Activated T-cell treated with anti-CD3 and anti-CD28 coated beads, Interleukin-2, amount 50 U/mL, for 24 hours (primary cell): ENCODE results near the gene ABCG8.

Experiments
- DNase-seq: peaks from one replicate; pipeline ENCODE4 v3.0.0-alpha.2; 2020
- H3K27ac Mint-ChIP-seq: 2 replicates; pipeline ENCODE4 v1.8.0; 2020; ENCODE audit warnings: mild to moderate bottlenecking, mixed read lengths
- H3K27me3 Mint-ChIP-seq: 2 replicates; pipeline ENCODE4 v1.8.0; 2020; ENCODE audit warnings: mixed read lengths
- H3K36me3 Mint-ChIP-seq: 2 replicates; pipeline ENCODE4 v1.8.0; 2020; ENCODE audit warnings: low read depth, mixed read lengths
- H3K4me1 Mint-ChIP-seq: 2 replicates; pipeline ENCODE4 v1.8.0; 2020; ENCODE audit warnings: low read depth, mixed read lengths
- H3K4me3 Mint-ChIP-seq: 2 replicates; pipeline ENCODE4 v1.8.0; 2020; ENCODE audit warnings: mild to moderate bottlenecking, moderate library complexity, mixed read lengths
- H3K9me3 Mint-ChIP-seq: 2 replicates; pipeline ENCODE4 v1.8.0; 2020; ENCODE audit warnings: mixed read lengths

ABCG8 gene

GRCh38 chr2:43838560-43839267 lies at the start of gene ABCG8, which contains the start of gene ABCG5:
Gene ABCG8 (plus strand): TSS chr2:43838971. CDS start chr2:43839054, 83 bp downstream.
Gene ABCG5 (minus strand): TSS chr2:43838839. CDS start chr2:43838679, 160 bp downstream.
- Mint-ChIP-seq H3K4me3 (no peak within 1 kb of the TSS), H3K36me3 (no peaks in the 10 kb centered on the region), H3K27ac (no peak within 1 kb of the TSS), H3K9me3 (no peaks in the 10 kb centered on the region), H3K27me3 (no peaks in the 10 kb centered on the region), H3K4me1 (no peaks in the 10 kb centered on the region)
- no peak for DNase-seq

GRCh38 chr2:43790147-43790546 lies 48.6 kb upstream of the ABCG8 start:
- no peaks in the 10 kb centered on the region for H3K27me3 Mint-ChIP-seq
- no peaks in the 10 kb centered on the region for H3K9me3 Mint-ChIP-seq

GRCh38 chr2:43791035-43791765 lies 47.6 kb upstream of the ABCG8 start:
- peaks cover 29% of the 10 kb centered on the region for H3K4me1 Mint-ChIP-seq
- DNase-seq = no peak
- no peak overlapping the region for H3K4me3 Mint-ChIP-seq
- no peaks in the 10 kb centered on the region for H3K9me3 Mint-ChIP-seq
- H3K36me3 Mint-ChIP-seq = peaks cover 41% of the 10 kb centered on the region
- no peaks in the 10 kb centered on the region for H3K27me3 Mint-ChIP-seq
- H3K27ac Mint-ChIP-seq = peak overlapping the region; percentile 33

More at GRCh38 chr2:43790147-43790546, 48.6 kb upstream of the ABCG8 start:
- H3K36me3 Mint-ChIP-seq = peaks cover 36% of the 10 kb centered on the region
- no peak overlapping the region for H3K4me3 Mint-ChIP-seq
- peaks cover 29% of the 10 kb centered on the region for H3K4me1 Mint-ChIP-seq
- H3K27ac Mint-ChIP-seq = no peak overlapping the region
- DNase-seq = no peak

GRCh38 chr2:43792653-43793052 lies 46.1 kb upstream of the ABCG8 start:
- Mint-ChIP-seq H3K4me3 (no peak overlapping the region), H3K27ac (no peak overlapping the region), H3K27me3 (no peaks in the 10 kb centered on the region), H3K36me3 (peaks cover 43% of the 10 kb centered on the region), H3K4me1 (peaks cover 21% of the 10 kb centered on the region), H3K9me3 (no peaks in the 10 kb centered on the region)
- no peak for DNase-seq

- H3K36me3 Mint-ChIP-seq = peaks cover 33% of the 10 kb centered on the region
- no peak overlapping the region for H3K4me3 Mint-ChIP-seq
- no peak for DNase-seq
- no peaks in the 10 kb centered on the region for H3K9me3 Mint-ChIP-seq
- no peaks in the 10 kb centered on the region for H3K27me3 Mint-ChIP-seq
- H3K4me1 Mint-ChIP-seq = no peaks in the 10 kb centered on the region
- no peak overlapping the region for H3K27ac Mint-ChIP-seq
These were observed 43.8 kb upstream of the ABCG8 start for GRCh38 chr2:43794956-43795355.

GRCh38 chr2:43796206-43796605 lies 42.6 kb upstream of the ABCG8 start:
- Mint-ChIP-seq H3K27ac (no peak overlapping the region), H3K4me1 (no peaks in the 10 kb centered on the region), H3K4me3 (no peak overlapping the region), H3K27me3 (no peaks in the 10 kb centered on the region), H3K36me3 (peaks cover 24% of the 10 kb centered on the region), H3K9me3 (no peaks in the 10 kb centered on the region)
- DNase-seq = no peak

GRCh38 chr2:43798300-43798699 lies 40.5 kb upstream of the ABCG8 start:
- Mint-ChIP-seq H3K27ac (no peak overlapping the region), H3K27me3 (no peaks in the 10 kb centered on the region), H3K4me1 (no peaks in the 10 kb centered on the region), H3K4me3 (no peak overlapping the region), H3K9me3 (no peaks in the 10 kb centered on the region), H3K36me3 (peaks cover 20% of the 10 kb centered on the region)
- DNase-seq = no peak

- DNase-seq = no peak
- Mint-ChIP-seq H3K36me3 (peaks cover 19% of the 10 kb centered on the region), H3K9me3 (no peaks in the 10 kb centered on the region), H3K4me3 (no peak overlapping the region), H3K27ac (no peak overlapping the region), H3K4me1 (no peaks in the 10 kb centered on the region), H3K27me3 (no peaks in the 10 kb centered on the region)
These were observed 37.9 kb upstream of the ABCG8 start for GRCh38 chr2:43800894-43801293.

GRCh38 chr2:43802135-43802534 lies 36.6 kb upstream of the ABCG8 start:
- Mint-ChIP-seq H3K4me3 (no peak overlapping the region), H3K4me1 (no peaks in the 10 kb centered on the region), H3K36me3 (peaks cover 19% of the 10 kb centered on the region), H3K27me3 (no peaks in the 10 kb centered on the region), H3K27ac (no peak overlapping the region), H3K9me3 (no peaks in the 10 kb centered on the region)
- DNase-seq = no peak

- no peak for DNase-seq
- H3K27me3 Mint-ChIP-seq = no peaks in the 10 kb centered on the region
- no peaks in the 10 kb centered on the region for H3K9me3 Mint-ChIP-seq
- H3K4me1 Mint-ChIP-seq = no peaks in the 10 kb centered on the region
- H3K4me3 Mint-ChIP-seq = no peak overlapping the region
- H3K36me3 Mint-ChIP-seq = peaks cover 21% of the 10 kb centered on the region
- no peak overlapping the region for H3K27ac Mint-ChIP-seq
These were observed 35.7 kb upstream of the ABCG8 start for GRCh38 chr2:43803113-43803512.

GRCh38 chr2:43806719-43807031 lies 32.1 kb upstream of the ABCG8 start:
- Mint-ChIP-seq H3K9me3 (no peaks in the 10 kb centered on the region), H3K36me3 (peaks cover 19% of the 10 kb centered on the region), H3K27ac (no peak overlapping the region), H3K27me3 (no peaks in the 10 kb centered on the region), H3K4me3 (no peak overlapping the region), H3K4me1 (no peaks in the 10 kb centered on the region)
- no peak for DNase-seq

- Mint-ChIP-seq H3K27me3 (no peaks in the 10 kb centered on the region), H3K36me3 (peaks cover 12% of the 10 kb centered on the region), H3K4me1 (no peaks in the 10 kb centered on the region), H3K9me3 (no peaks in the 10 kb centered on the region), H3K27ac (no peak overlapping the region), H3K4me3 (no peak overlapping the region)
- DNase-seq = no peak
These were observed 28.3 kb upstream of the ABCG8 start for GRCh38 chr2:43810452-43810851.

- Mint-ChIP-seq H3K27ac (no peak overlapping the region), H3K4me3 (no peak overlapping the region), H3K27me3 (no peaks in the 10 kb centered on the region), H3K36me3 (peaks cover 10% of the 10 kb centered on the region), H3K4me1 (no peaks in the 10 kb centered on the region), H3K9me3 (no peaks in the 10 kb centered on the region)
- DNase-seq = no peak
These were observed 27.9 kb upstream of the ABCG8 start for GRCh38 chr2:43810888-43811287.

- no peak overlapping the region for H3K4me3 Mint-ChIP-seq
- H3K27me3 Mint-ChIP-seq = no peaks in the 10 kb centered on the region
- no peaks in the 10 kb centered on the region for H3K4me1 Mint-ChIP-seq
- DNase-seq = no peak
- H3K9me3 Mint-ChIP-seq = no peaks in the 10 kb centered on the region
- H3K36me3 Mint-ChIP-seq = peaks cover 4% of the 10 kb centered on the region
- H3K27ac Mint-ChIP-seq = no peak overlapping the region
These were observed 26.8 kb upstream of the ABCG8 start for GRCh38 chr2:43812006-43812405.

GRCh38 chr2:43812947-43813346 lies 25.8 kb upstream of the ABCG8 start:
- H3K27ac Mint-ChIP-seq = no peak overlapping the region
- H3K27me3 Mint-ChIP-seq = no peaks in the 10 kb centered on the region
- DNase-seq = no peak
- H3K4me3 Mint-ChIP-seq = no peak overlapping the region
- H3K4me1 Mint-ChIP-seq = no peaks in the 10 kb centered on the region
- peaks cover 2% of the 10 kb centered on the region for H3K36me3 Mint-ChIP-seq
- H3K9me3 Mint-ChIP-seq = no peaks in the 10 kb centered on the region
